Glutamatergic neuron (in vitro differentiated cells): ENCODE measurements around the gene CHRM2. TPM values are rescaled to one million over a fixed set of nuclear protein-coding genes. Genes with fewer than 3 reads are reported as not detected.

ENCODE experiments used
- DNase-seq: peaks from one replicate; pipeline ENCODE4 v3.0.0; 2022
- H3K27ac Mint-ChIP-seq: one replicate; pipeline ENCODE4 v1.8.0; 2020; ENCODE audit warnings: mild to moderate bottlenecking, mixed read lengths, inconsistent platforms; ENCODE audit not compliant: unreplicated experiment
- H3K27me3 Mint-ChIP-seq: one replicate; pipeline ENCODE4 v1.8.0; 2020; ENCODE audit warnings: mild to moderate bottlenecking, moderate library complexity, mixed read lengths, inconsistent platforms; ENCODE audit not compliant: unreplicated experiment
- H3K36me3 Mint-ChIP-seq: one replicate; pipeline ENCODE4 v1.8.0; 2020; ENCODE audit warnings: mild to moderate bottlenecking, mixed read lengths, inconsistent platforms; ENCODE audit not compliant: unreplicated experiment
- H3K4me1 Mint-ChIP-seq: one replicate; pipeline ENCODE4 v1.8.0; 2020; ENCODE audit warnings: mild to moderate bottlenecking, low read depth, mixed read lengths, inconsistent platforms; ENCODE audit not compliant: unreplicated experiment
- H3K4me3 Mint-ChIP-seq: one replicate; pipeline ENCODE4 v1.8.0; 2020; ENCODE audit warnings: mild to moderate bottlenecking, mixed read lengths, inconsistent platforms; ENCODE audit not compliant: unreplicated experiment
- H3K9me3 Mint-ChIP-seq: one replicate; pipeline ENCODE4 v1.8.0; 2020; ENCODE audit warnings: mild to moderate bottlenecking, moderate library complexity, mixed read lengths, inconsistent platforms; ENCODE audit not compliant: unreplicated experiment
- total RNA-seq: library from RNA; stranded (reverse); fragmentation: NEBNext Ultra II Directional; extraction: Animal tissue kit (Norgen Biotek cat#: 25700); gene quantifications from one replicate; pipeline ENCODE4 v1.2.1, GENCODE V29; 2021; ENCODE audit not compliant: unreplicated experiment
- TF ChIP-seq, protein P1 (sequence below): fragments of 200-600 bp; sonication (generic); IDR thresholded peaks from one replicate; pipeline ENCODE4 v1.5.0; 2021; ENCODE audit not compliant: partially characterized antibody, unreplicated experiment

CHRM2 gene
- total RNA-seq, 1 donor from 2014 or later = not detected

DNA sequence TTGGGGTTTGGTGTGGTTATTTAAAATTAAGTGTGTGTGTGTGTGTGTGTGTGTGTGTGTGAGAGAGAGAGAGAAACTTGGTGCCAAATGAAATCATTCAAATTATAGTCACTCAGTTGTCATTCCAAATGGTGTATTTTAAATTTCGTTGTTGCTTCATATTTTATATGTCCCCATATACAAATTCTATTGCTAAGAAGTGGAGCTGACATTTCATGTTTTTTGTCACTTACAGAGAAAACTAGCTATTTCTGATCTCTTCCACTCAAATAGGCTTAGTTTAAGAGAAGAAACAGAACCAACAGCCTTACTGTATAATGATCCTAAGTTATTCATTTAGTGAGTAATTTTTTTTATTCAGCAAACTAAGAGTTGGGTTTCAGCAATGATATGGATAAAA lies 42.3 kb downstream of the CHRM2 start:
- TF ChIP-seq, protein P1, sequence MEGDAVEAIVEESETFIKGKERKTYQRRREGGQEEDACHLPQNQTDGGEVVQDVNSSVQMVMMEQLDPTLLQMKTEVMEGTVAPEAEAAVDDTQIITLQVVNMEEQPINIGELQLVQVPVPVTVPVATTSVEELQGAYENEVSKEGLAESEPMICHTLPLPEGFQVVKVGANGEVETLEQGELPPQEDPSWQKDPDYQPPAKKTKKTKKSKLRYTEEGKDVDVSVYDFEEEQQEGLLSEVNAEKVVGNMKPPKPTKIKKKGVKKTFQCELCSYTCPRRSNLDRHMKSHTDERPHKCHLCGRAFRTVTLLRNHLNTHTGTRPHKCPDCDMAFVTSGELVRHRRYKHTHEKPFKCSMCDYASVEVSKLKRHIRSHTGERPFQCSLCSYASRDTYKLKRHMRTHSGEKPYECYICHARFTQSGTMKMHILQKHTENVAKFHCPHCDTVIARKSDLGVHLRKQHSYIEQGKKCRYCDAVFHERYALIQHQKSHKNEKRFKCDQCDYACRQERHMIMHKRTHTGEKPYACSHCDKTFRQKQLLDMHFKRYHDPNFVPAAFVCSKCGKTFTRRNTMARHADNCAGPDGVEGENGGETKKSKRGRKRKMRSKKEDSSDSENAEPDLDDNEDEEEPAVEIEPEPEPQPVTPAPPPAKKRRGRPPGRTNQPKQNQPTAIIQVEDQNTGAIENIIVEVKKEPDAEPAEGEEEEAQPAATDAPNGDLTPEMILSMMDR = no peak
- no peaks in the 10 kb centered on the region for H3K27me3 Mint-ChIP-seq
- H3K36me3 Mint-ChIP-seq = no peaks in the 10 kb centered on the region
- no peaks in the 10 kb centered on the region for H3K9me3 Mint-ChIP-seq
- no peaks in the 10 kb centered on the region for H3K4me1 Mint-ChIP-seq
- no peak overlapping the region for H3K4me3 Mint-ChIP-seq
- no peak overlapping the region for H3K27ac Mint-ChIP-seq
- no peak for DNase-seq

DNA sequence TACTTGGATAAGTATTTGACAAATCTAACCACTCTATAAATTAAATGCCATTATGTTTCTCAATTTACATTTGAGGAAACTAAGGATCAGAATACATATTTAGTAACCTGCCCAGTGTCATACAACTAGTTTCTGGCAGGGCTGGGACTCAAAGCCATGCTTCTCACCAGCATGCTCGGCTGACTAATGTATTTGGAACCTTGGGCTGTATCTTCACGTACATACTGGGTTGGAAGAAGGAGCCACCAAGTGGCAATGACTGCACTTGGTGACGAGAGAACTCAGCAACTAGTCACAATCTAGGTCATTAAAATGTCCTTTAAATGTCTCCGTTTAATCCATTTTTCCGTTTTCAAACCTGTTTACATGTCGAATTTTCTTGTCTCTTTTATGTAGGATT lies 42.9 kb downstream of the CHRM2 start:
- H3K27ac Mint-ChIP-seq = no peak overlapping the region
- no peaks in the 10 kb centered on the region for H3K9me3 Mint-ChIP-seq
- H3K4me3 Mint-ChIP-seq = no peak overlapping the region
- TF ChIP-seq, protein P1 = no peak
- no peaks in the 10 kb centered on the region for H3K36me3 Mint-ChIP-seq
- peaks cover under 1% of the 10 kb centered on the region for H3K27me3 Mint-ChIP-seq
- no peak for DNase-seq
- no peaks in the 10 kb centered on the region for H3K4me1 Mint-ChIP-seq

DNA sequence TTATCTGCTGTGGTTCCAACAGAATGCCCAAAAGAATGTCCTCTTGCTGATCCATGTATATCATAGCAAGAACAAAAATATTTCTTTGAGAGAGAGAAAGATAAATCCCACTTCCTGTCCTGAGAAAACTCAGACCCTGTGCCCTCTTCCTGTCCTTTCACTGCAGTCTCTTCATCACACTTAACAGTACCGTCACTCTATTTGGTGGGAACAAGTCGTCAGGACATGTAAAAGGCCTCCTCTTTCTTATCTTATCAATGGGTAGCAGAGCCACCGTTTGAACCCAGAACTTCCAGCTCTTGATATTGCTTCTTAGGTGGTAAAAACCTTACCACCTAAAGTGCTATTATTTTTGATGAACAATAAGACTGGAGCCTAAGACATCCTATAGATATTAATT lies 43.9 kb downstream of the CHRM2 start:
- Mint-ChIP-seq H3K4me1 (no peaks in the 10 kb centered on the region), H3K27me3 (peaks cover 2% of the 10 kb centered on the region), H3K27ac (no peak overlapping the region), H3K4me3 (no peak overlapping the region), H3K36me3 (no peaks in the 10 kb centered on the region), H3K9me3 (no peaks in the 10 kb centered on the region)
- no peak for DNase-seq
- TF ChIP-seq, protein P1 = no peak

DNA sequence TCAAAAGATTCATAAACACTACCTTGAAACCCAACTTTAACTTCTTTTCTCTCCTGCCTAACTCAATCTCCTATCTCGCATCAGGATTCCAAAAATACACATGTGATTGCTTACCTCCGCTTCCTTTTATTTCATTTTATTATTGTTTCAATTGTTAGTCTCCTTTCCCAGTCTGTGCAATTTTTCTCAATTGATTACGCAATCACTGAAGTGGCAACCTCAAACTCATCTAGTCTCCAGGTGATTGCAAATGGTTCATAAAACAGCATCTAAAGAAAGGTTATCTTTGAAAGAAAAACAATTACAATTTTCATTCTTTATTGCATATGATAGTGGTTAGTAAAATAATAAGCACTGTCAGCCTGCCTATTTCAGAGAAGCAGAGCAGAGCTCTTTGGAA lies 45.6 kb downstream of the CHRM2 start:
- H3K4me1 Mint-ChIP-seq = no peaks in the 10 kb centered on the region
- no peaks in the 10 kb centered on the region for H3K36me3 Mint-ChIP-seq
- no peak overlapping the region for H3K27ac Mint-ChIP-seq
- no peaks in the 10 kb centered on the region for H3K9me3 Mint-ChIP-seq
- no peak overlapping the region for H3K4me3 Mint-ChIP-seq
- peaks cover 2% of the 10 kb centered on the region for H3K27me3 Mint-ChIP-seq
- no peak for DNase-seq
- TF ChIP-seq, protein P1 = no peak

DNA sequence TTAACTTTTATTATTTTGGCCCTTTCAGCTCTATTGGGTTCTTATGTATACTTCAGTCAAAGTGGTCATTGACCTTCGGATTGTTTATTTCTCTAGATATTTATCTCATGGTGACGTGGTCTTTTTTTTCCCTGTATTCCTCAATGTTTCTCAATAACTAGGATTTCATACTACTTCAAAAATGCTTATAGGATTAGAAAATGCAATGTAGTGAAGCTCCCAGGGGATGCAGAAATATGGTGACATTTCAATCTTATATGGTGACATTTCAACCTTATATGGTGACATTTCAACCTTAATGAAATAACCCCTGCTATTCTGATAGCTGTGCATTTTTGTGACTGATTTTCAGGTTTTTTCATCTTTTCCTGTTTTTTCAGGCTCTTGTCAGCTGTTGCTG lies 51.4 kb downstream of the CHRM2 start:
- H3K27me3 Mint-ChIP-seq = peaks cover 2% of the 10 kb centered on the region
- no peak for DNase-seq

More for the DNA sequence above, 51.4 kb downstream of the CHRM2 start:
- no peaks in the 10 kb centered on the region for H3K4me1 Mint-ChIP-seq
- no peaks in the 10 kb centered on the region for H3K9me3 Mint-ChIP-seq
- H3K27ac Mint-ChIP-seq = no peak overlapping the region
- H3K4me3 Mint-ChIP-seq = no peak overlapping the region
- TF ChIP-seq, protein P1 = no peak
- no peaks in the 10 kb centered on the region for H3K36me3 Mint-ChIP-seq
